CD8-positive, alpha-beta memory T cell (primary cell): Measurements from ENCODE around the gene GRP. TPM values are rescaled to one million over a fixed set of nuclear protein-coding genes. Genes with fewer than 3 reads are reported as not detected.
"Not testable (repeated sequence)": the region's sequence is repeated elsewhere in the genome, so short reads cannot be mapped to it uniquely, and the experiment has no call there.

Experiments used
- CTCF ChIA-PET: fragments of 350-600 bp; sonication (Branson Sonifier 250); formaldehyde crosslinking; loops from one replicate; lab custom pipeline; 2021; ENCODE audit warnings: antibody characterized with exemption; lab: Charles Lee
- POLR2A ChIA-PET: fragments of 350-600 bp; sonication (Branson Sonifier 250); formaldehyde crosslinking; loops from one replicate; lab custom pipeline; 2021; ENCODE audit warnings: antibody characterized with exemption; lab: Charles Lee
- DNase-seq, 5 donors: peaks; one replicate each; pipeline versions ENCODE4 v3.0.0 to v3.0.0-alpha.2; 2020 to 2022; ENCODE audit warnings: mixed read lengths in 1 of 5
- H3K27ac ChIP-seq: one replicate; pipeline ENCODE4 v1.7.0; 2013; ENCODE audit warnings: low read depth, mild to moderate bottlenecking, low read length, moderate library complexity
- H3K27me3 ChIP-seq: 2 replicates; pipeline ENCODE4 v1.7.0; 2013; ENCODE audit warnings: low read length, mild to moderate bottlenecking; ENCODE audit not compliant: insufficient read depth, poor library complexity, severe bottlenecking
- H3K36me3 ChIP-seq: 2 replicates; pipeline ENCODE4 v1.7.0; 2013; ENCODE audit warnings: mild to moderate bottlenecking, low read length, moderate library complexity; ENCODE audit not compliant: insufficient read depth
- H3K4me1 ChIP-seq: 2 replicates; pipeline ENCODE4 v1.7.0; 2013; ENCODE audit warnings: mild to moderate bottlenecking, low read length, moderate library complexity; ENCODE audit not compliant: insufficient read depth
- H3K4me3 ChIP-seq: 2 replicates; pipeline ENCODE4 v1.7.0; 2013; ENCODE audit warnings: mild to moderate bottlenecking, low read length
- H3K9me3 ChIP-seq: 2 replicates; pipeline ENCODE4 v1.7.0; 2013; ENCODE audit warnings: mild to moderate bottlenecking, low read length
- H3K27ac Mint-ChIP-seq, 8 donors: one replicate each; pipeline ENCODE4 v1.8.0; 2020 to 2021; ENCODE audit warnings: mixed read lengths in 8 of 8, mild to moderate bottlenecking in 6 of 8, inconsistent platforms in 3 of 8, moderate library complexity in 3 of 8
- H3K27me3 Mint-ChIP-seq, 2 donors: one replicate each; pipeline ENCODE4 v1.8.0; 2020 to 2021; ENCODE audit warnings: mixed read lengths in 2 of 2, mild to moderate bottlenecking in 1 of 2, moderate library complexity in 1 of 2
- H3K36me3 Mint-ChIP-seq, 3 donors: one replicate each; pipeline ENCODE4 v1.8.0; 2020 to 2021; ENCODE audit warnings: mixed read lengths in 3 of 3, inconsistent platforms in 1 of 3, mild to moderate bottlenecking in 1 of 3
- H3K4me1 Mint-ChIP-seq, 3 donors: one replicate each; pipeline ENCODE4 v1.8.0; 2020 to 2021; ENCODE audit warnings: mixed read lengths in 3 of 3, inconsistent platforms in 1 of 3, mild to moderate bottlenecking in 1 of 3
- H3K4me3 Mint-ChIP-seq, 7 donors: one replicate each; pipeline ENCODE4 v1.8.0; 2020 to 2021; ENCODE audit warnings: mixed read lengths in 7 of 7, mild to moderate bottlenecking in 6 of 7, moderate library complexity in 4 of 7, inconsistent platforms in 2 of 7
- H3K9me3 Mint-ChIP-seq, 5 donors: one replicate each; pipeline ENCODE4 v1.8.0; 2020 to 2022; ENCODE audit warnings: mixed read lengths in 5 of 5, mild to moderate bottlenecking in 3 of 5, moderate library complexity in 2 of 5, inconsistent platforms in 1 of 5
- polyA plus RNA-seq: library from polyadenylated mRNA; unstranded; fragments of 300-500 nt; fragmentation: Illumina TruSeq; gene quantifications from one replicate; pipeline ENCODE4 v1.2.3, GENCODE V29; 2021
- total RNA-seq, 2 experiments: library from RNA; stranded (reverse); gene quantifications; one replicate each; pipeline ENCODE4 v1.2.3, GENCODE V29; 2021

The GRP gene
- total and polyA plus RNA-seq, 3 experiments from 2014 or later: not detected

DNA sequence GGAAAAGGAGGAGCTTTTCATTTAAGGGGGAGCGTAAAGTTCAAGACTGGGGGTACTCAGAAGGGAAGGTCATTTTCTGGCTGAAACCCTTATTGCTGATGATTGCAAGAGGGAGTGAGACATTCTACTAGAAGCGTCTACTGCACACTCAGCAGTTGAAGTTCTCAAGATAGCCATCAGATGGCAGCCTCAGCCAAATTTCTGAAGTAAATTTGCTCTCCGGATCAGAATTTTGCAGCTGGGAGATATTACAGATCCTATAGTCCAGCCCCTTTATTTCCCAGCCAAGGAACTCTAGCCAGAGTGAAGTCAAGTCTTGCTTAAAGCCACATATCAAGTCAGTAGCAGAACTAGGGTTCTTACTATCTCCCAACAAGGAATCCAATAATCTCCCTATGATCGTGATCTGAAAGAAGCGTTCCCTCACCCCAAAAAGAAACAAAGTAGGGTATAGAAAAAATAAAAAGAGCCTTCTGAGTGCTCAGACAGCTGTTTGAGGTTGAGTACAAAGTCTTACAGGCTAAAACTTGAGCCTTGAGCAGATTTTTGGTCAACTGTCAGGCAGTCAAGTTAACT, 29.3 kb downstream of the GRP start:
- POLR2A ChIA-PET: no interaction called here
- Histone ChIP-seq H3K9me3 (no peaks in the 10 kb centered on the region), H3K27me3 (no peaks in the 10 kb centered on the region), H3K27ac (no peak overlapping the region), H3K4me3 (no peak overlapping the region), H3K4me1 (no peaks in the 10 kb centered on the region), H3K36me3 (no peaks in the 10 kb centered on the region)
- H3K9me3 Mint-ChIP-seq: peaks cover 0 to 4% (median 2%) of the 10 kb centered on the region in 5 donors
- no peak for DNase-seq
- no peaks in the 10 kb centered on the region for H3K36me3 Mint-ChIP-seq
- H3K27ac Mint-ChIP-seq: no peak overlapping the region
- H3K4me3 Mint-ChIP-seq: no peak overlapping the region
- peaks cover 14 to 50% of the 10 kb centered on the region in 2 donors for H3K27me3 Mint-ChIP-seq
- H3K4me1 Mint-ChIP-seq: no peaks in the 10 kb centered on the region
- CTCF ChIA-PET: interaction anchor here (2.6 kb wide), 1 partner anchor 154 kb away, joined by 17 read pairs; no protein-coding TSS in a partner anchor

DNA sequence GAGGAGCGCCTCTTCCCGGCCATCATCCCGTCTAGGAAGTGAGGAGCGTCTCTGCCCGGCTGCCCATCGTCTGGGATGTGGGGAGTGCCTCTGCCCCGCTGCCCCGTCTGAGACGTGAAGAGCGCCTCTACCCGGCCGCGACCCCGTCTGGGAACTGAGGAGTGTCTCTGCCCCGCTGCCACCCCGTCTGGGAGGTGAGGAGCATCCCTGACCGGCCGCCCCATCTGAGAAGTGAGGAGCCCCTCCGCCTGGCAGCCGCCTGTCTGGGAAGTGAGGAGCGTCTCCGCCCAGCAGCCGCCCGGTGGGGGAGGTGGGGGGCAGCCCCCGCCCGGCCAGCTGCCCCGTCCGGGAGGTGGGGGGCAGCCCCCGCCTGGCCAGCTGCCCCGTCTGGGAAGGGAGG, 35.5 kb downstream of the GRP start:
- H3K4me1 Mint-ChIP-seq, H3K4me1 ChIP-seq, CTCF ChIA-PET, DNase-seq, H3K36me3 ChIP-seq, H3K27ac ChIP-seq, H3K4me3 Mint-ChIP-seq, H3K27ac Mint-ChIP-seq, POLR2A ChIA-PET, H3K9me3 ChIP-seq, H3K27me3 ChIP-seq, H3K36me3 Mint-ChIP-seq, H3K4me3 ChIP-seq: not testable (repeated sequence)
- peaks cover 0 to 11% (median 4%) of the 10 kb centered on the region in 5 donors for H3K9me3 Mint-ChIP-seq
- peaks cover 11 to 31% of the 10 kb centered on the region in 2 donors for H3K27me3 Mint-ChIP-seq

DNA sequence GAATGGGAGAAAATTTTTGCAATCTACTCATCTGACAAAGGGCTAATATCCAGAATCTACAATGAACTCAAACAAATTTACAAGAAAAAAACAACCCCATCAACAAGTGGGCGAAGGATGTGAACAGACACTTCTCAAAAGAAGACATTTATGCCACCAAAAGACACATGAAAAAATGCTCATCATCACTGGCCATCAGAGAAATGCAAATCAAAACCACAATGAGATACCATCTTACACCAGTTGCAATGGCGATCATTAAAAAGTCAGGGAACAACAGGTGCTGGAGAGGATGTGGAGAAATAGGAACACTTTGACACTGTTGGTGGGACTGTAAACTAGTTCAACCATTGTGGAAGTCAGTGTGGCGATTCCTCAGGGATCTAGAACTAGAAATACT, 41.9 kb downstream of the GRP start:
- peaks cover 5 to 18% (median 11%) of the 10 kb centered on the region in 3 donors for H3K4me1 Mint-ChIP-seq
- H3K27ac ChIP-seq, H3K36me3 ChIP-seq, POLR2A ChIA-PET, DNase-seq, CTCF ChIA-PET, H3K4me1 ChIP-seq, H3K4me3 ChIP-seq, H3K9me3 ChIP-seq, H3K27ac Mint-ChIP-seq, H3K9me3 Mint-ChIP-seq, H3K4me3 Mint-ChIP-seq, H3K36me3 Mint-ChIP-seq: not testable (repeated sequence)
- peaks cover 45 to 63% of the 10 kb centered on the region in 2 donors for H3K27me3 Mint-ChIP-seq
- H3K27me3 ChIP-seq: peaks cover 17% of the 10 kb centered on the region

DNA sequence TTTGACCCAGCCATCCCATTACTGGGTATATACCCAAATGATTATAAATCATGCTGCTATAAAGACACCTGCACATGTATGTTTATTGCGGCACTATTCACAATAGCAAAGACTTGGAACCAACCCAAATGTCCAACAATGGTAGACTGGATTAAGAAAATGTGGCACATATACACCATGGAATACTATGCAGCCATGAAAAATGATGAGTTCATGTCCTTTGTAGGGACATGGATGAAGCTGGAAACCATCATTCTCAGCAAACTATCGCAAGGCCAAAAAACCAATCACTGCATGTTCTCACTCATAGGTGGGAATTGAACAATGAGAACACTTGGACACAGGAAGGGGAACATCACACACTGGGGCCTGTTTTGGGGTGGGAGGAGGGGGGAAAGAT, 42.3 kb downstream of the GRP start:
- H3K36me3 Mint-ChIP-seq, H3K4me3 Mint-ChIP-seq, H3K36me3 ChIP-seq, POLR2A ChIA-PET, H3K9me3 ChIP-seq, CTCF ChIA-PET, H3K4me1 ChIP-seq, H3K27ac Mint-ChIP-seq, H3K4me3 ChIP-seq, DNase-seq, H3K27ac ChIP-seq, H3K9me3 Mint-ChIP-seq: not testable (repeated sequence)
- peaks cover 17% of the 10 kb centered on the region for H3K27me3 ChIP-seq
- H3K27me3 Mint-ChIP-seq: peaks cover 49 to 67% of the 10 kb centered on the region in 2 donors
- H3K4me1 Mint-ChIP-seq: peaks cover 7 to 20% (median 11%) of the 10 kb centered on the region in 3 donors

DNA sequence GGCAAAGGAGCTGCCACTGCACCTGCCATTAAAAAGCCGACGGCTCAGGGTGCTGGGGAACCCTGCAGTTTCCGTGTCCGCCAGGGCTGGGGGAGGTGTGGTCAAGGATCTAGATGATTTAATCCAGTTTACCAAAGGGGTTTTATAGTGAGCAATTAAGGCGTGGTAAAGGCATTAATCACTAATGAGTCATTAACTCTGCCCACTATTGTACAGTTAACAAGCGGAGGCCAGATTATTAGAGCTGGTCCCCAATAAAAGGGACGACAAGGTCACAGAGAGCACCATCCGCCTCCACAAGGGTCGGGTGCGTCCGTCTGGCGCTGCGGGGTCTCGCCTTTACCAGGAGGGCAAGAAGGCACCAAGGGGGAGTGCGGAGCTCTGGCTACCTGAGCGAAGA, 43.7 kb downstream of the GRP start:
- no peak for DNase-seq
- Mint-ChIP-seq H3K36me3 (no peaks in the 10 kb centered on the region), H3K4me3 (peak overlapping the region in 2 of 7 donors; percentile 45 to 70), H3K9me3 (peaks cover 0 to 7% (median 1%) of the 10 kb centered on the region in 5 donors), H3K4me1 (peaks cover 11 to 33% (median 18%) of the 10 kb centered on the region in 3 donors), H3K27ac (no peak overlapping the region), H3K27me3 (peaks cover 62 to 74% of the 10 kb centered on the region in 2 donors)
- Histone ChIP-seq H3K4me3 (no peak overlapping the region), H3K27ac (no peak overlapping the region), H3K4me1 (no peaks in the 10 kb centered on the region), H3K27me3 (peaks cover 21% of the 10 kb centered on the region), H3K36me3 (no peaks in the 10 kb centered on the region), H3K9me3 (no peaks in the 10 kb centered on the region)
- ChIA-PET POLR2A (interaction anchor here (0.5 kb wide), 1 partner anchor 37 kb away, joined by 3 read pairs; no protein-coding TSS in a partner anchor), CTCF (interaction anchor here (1.1 kb wide), 1 partner anchor 10 kb away, joined by 3 read pairs; no protein-coding TSS in a partner anchor)

DNA sequence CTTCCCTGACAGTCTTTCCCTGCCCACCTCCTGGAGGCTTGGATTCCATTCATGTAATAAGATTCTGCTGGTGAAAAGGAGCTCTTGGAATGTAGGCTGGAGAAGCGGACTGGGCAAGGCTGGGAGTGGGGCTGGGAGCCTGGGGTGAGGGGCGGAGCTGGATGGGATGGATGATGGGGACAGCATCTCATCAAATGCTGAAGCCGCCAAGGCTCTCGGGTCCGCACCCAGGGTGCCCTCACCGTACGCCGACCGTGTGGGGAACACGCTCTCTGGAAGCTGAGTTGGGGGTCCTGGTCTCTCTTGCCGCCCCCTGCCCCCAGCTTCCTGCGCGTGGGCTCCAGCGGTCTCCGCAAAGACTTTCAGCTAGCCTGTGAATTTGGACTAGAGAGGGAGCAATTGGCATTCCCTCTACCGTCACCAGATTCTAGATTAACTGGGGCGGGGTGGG, 44.2 kb downstream of the GRP start:
- no peak for DNase-seq
- Histone ChIP-seq H3K4me3 (no peak overlapping the region), H3K36me3 (no peaks in the 10 kb centered on the region), H3K27me3 (peaks cover 21% of the 10 kb centered on the region), H3K4me1 (no peaks in the 10 kb centered on the region), H3K9me3 (no peaks in the 10 kb centered on the region), H3K27ac (no peak overlapping the region)
- ChIA-PET POLR2A (interaction anchor here (0.5 kb wide), 1 partner anchor 38 kb away, joined by 3 read pairs; no protein-coding TSS in a partner anchor), CTCF (interaction anchor here (1.1 kb wide), 1 partner anchor 11 kb away, joined by 3 read pairs; no protein-coding TSS in a partner anchor)
- H3K36me3 Mint-ChIP-seq: no peaks in the 10 kb centered on the region
- H3K9me3 Mint-ChIP-seq: peaks cover 0 to 7% (median 0%) of the 10 kb centered on the region in 5 donors
- H3K4me1 Mint-ChIP-seq: peaks cover 11 to 36% (median 18%) of the 10 kb centered on the region in 3 donors
- H3K27ac Mint-ChIP-seq: no peak overlapping the region
- peaks cover 64 to 76% of the 10 kb centered on the region in 2 donors for H3K27me3 Mint-ChIP-seq
- H3K4me3 Mint-ChIP-seq: no peak overlapping the region

DNA sequence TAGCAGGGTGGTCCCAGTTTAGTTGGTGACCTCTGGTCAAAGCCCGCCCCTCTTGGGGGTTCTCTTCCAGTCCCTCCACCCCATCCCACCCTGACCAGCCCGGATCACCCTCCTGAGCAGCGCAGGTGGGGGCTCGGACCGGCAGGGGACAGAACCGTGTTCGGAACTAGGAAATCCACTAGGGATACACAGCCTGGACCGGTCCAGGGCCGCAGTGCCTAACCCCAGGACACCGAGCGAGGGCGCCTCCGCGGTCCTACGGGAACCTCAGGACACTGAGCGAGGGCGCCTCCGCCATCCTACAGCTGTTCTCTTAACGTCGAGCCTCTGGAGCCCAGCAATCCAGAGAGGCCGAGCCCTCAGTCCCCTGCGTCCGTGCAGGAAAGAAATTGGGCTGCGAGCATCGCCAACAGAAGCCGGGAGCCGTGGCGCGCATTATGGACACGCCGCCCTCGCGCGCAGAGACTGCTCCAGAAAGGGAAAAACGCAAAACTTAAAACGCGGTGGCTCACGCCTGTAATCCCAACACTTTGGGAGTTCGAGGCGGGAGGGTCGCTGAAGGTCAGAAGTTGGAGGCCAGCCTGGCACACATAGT, 44.8 kb downstream of the GRP start:
- H3K4me1 Mint-ChIP-seq: peaks cover 14 to 41% (median 22%) of the 10 kb centered on the region in 3 donors
- no peak for DNase-seq
- no peak overlapping the region for H3K27ac Mint-ChIP-seq
- peaks cover 0 to 7% (median 2%) of the 10 kb centered on the region in 5 donors for H3K9me3 Mint-ChIP-seq
- Histone ChIP-seq H3K27me3 (peaks cover 25% of the 10 kb centered on the region), H3K4me1 (no peaks in the 10 kb centered on the region), H3K36me3 (no peaks in the 10 kb centered on the region), H3K9me3 (no peaks in the 10 kb centered on the region), H3K4me3 (no peak overlapping the region), H3K27ac (no peak overlapping the region)
- H3K4me3 Mint-ChIP-seq: peak overlapping the region in 6 of 7 donors; percentile 29 to 53 (median 38)
- CTCF ChIA-PET: interaction anchor here (1.1 kb wide), 1 partner anchor 11 kb away, joined by 3 read pairs; no protein-coding TSS in a partner anchor
- no peaks in the 10 kb centered on the region for H3K36me3 Mint-ChIP-seq
- POLR2A ChIA-PET: no interaction called here
- H3K27me3 Mint-ChIP-seq: peaks cover 63 to 74% of the 10 kb centered on the region in 2 donors
